Tibial artery (tissue), 4 donors: ENCODE results near the gene CHKA.

Source experiments
- DNase-seq, 2 donors: peaks; one replicate each; pipeline ENCODE4 v3.0.0-alpha.2; 2019
- H3K27ac ChIP-seq, 2 donors: fragments of 200-600 bp; sonication (generic) in 1 of 2; 1 replicate in 1 of 2; 2 replicates in 1 of 2; pipeline ENCODE4 v1.5.1; 2018 to 2019; ENCODE audit warnings: mild to moderate bottlenecking in 1 of 2
- H3K27me3 ChIP-seq, 2 donors: fragments of 200-600 bp; sonication (generic) in 1 of 2; one replicate each; pipeline versions ENCODE4 v1.5.1 to v1.6.0; 2016 to 2019
- H3K36me3 ChIP-seq, 3 donors: fragments of 200-600 bp; sonication (generic) in 2 of 3; one replicate each; pipeline ENCODE4 v1.5.1; 2016 to 2019; ENCODE audit warnings: mild to moderate bottlenecking in 2 of 3
- H3K4me1 ChIP-seq, 4 donors: fragments of 200-600 bp; sonication (generic) in 2 of 4; 1 replicate in 3 of 4; 2 replicates in 1 of 4; pipeline ENCODE4 v1.5.1; 2016 to 2019
- H3K4me3 ChIP-seq, 2 donors: fragments of 200-600 bp; sonication (generic) in 1 of 2; 1 replicate in 1 of 2; 2 replicates in 1 of 2; pipeline ENCODE4 v1.5.1; 2018 to 2019; ENCODE audit warnings: mild to moderate bottlenecking in 2 of 2
- H3K9me3 ChIP-seq, 3 donors: fragments of 200-600 bp; sonication (generic) in 1 of 3; one replicate each; pipeline ENCODE4 v1.5.1; 2016 to 2019
- CTCF ChIP-seq, 2 experiments: fragments of 200-600 bp in 1 of 2; fragments of 450-650 bp in 1 of 2; IDR thresholded peaks; one replicate each; pipeline ENCODE4 v1.5.1; 2017 to 2019; ENCODE audit warnings: antibody characterized with exemption in 2 of 2, mild to moderate bottlenecking in 1 of 2, moderate library complexity in 1 of 2
- intact Hi-C: fragments of 100-400 bp; cut with DNase I; formaldehyde crosslinking; loops from one replicate; pipeline ENCODE4 v1.15.0; 2023; ENCODE audit warnings: low total_unique reads

CHKA gene

GRCh38 chr11:68042219-68043028 lies 78.8 kb downstream of the CHKA start:
- intact Hi-C loops, result loop anchor here (5.0 kb wide), 1 partner anchor 35 kb away; no protein-coding TSS in a partner anchor
- Histone ChIP-seq H3K9me3 (no peaks in the 10 kb centered on the region), H3K27me3 (no peaks in the 10 kb centered on the region), H3K4me3 (no peak overlapping the region), H3K36me3 (peaks cover 9 to 64% (median 45%) of the 10 kb centered on the region in 3 donors), H3K27ac (peak overlapping the region; percentile 78 to 94), H3K4me1 (peaks cover 0 to 38% (median 35%) of the 10 kb centered on the region in 4 donors)
- peak in 1 of 2 donors; percentile 60 for DNase-seq
- no peak for TF ChIP-seq CTCF (IDR thresholded peaks at IDR 0.05)

- intact Hi-C loops, result loop anchor here (5.0 kb wide), 1 partner anchor 34 kb away; no protein-coding TSS in a partner anchor
- TF ChIP-seq CTCF (IDR thresholded peaks at IDR 0.05), result no peak
- peaks cover 0 to 45% (median 39%) of the 10 kb centered on the region in 4 donors for H3K4me1 ChIP-seq
- H3K27ac ChIP-seq, result peak overlapping the region; percentile 78 to 94
- H3K4me3 ChIP-seq, result no peak overlapping the region
- no peaks in the 10 kb centered on the region for H3K27me3 ChIP-seq
- no peaks in the 10 kb centered on the region for H3K9me3 ChIP-seq
- peaks cover 8 to 61% (median 43%) of the 10 kb centered on the region in 3 donors for H3K36me3 ChIP-seq
- peak in 1 of 2 donors; percentile 63 for DNase-seq
Observed at GRCh38 chr11:68041617-68042218, 79.5 kb downstream of the CHKA start.

GRCh38 chr11:68040957-68041591 lies 80.1 kb downstream of the CHKA start:
- Histone ChIP-seq H3K36me3 (peaks cover 8 to 61% (median 42%) of the 10 kb centered on the region in 3 donors), H3K27me3 (no peaks in the 10 kb centered on the region), H3K27ac (peak overlapping the region; percentile 78 to 94), H3K4me3 (peak overlapping the region; percentile 63 to 80), H3K4me1 (peaks cover 0 to 50% (median 41%) of the 10 kb centered on the region in 4 donors), H3K9me3 (no peaks in the 10 kb centered on the region)
- no peak for TF ChIP-seq CTCF (IDR thresholded peaks at IDR 0.05)
- DNase-seq, result peak in 1 of 2 donors; percentile 65
- intact Hi-C loops, result loop anchor here (5.0 kb wide), 1 partner anchor 34 kb away; no protein-coding TSS in a partner anchor

- DNase-seq, result peak; percentile 84 to 87
- Histone ChIP-seq H3K4me1 (peaks cover 0 to 50% (median 41%) of the 10 kb centered on the region in 4 donors), H3K27me3 (no peaks in the 10 kb centered on the region), H3K9me3 (no peaks in the 10 kb centered on the region), H3K4me3 (peak overlapping the region; percentile 63 to 80), H3K27ac (peak overlapping the region; percentile 78 to 94), H3K36me3 (peaks cover 8 to 61% (median 34%) of the 10 kb centered on the region in 3 donors)
- TF ChIP-seq CTCF (IDR thresholded peaks at IDR 0.05), result no peak
- intact Hi-C loops, result loop anchor here (5.0 kb wide), 1 partner anchor 33 kb away; no protein-coding TSS in a partner anchor
Observed at GRCh38 chr11:68040101-68040956, 80.9 kb downstream of the CHKA start.
